ENCODE results near the gene THADA.

- TF ChIP-seq CTCF (IDR thresholded peaks at IDR 0.05 in 8 of 11, conservative IDR thresholded peaks at IDR 0.05 in 3 of 11) (no peak), POLR2A (IDR thresholded peaks at IDR 0.05) (no peak)
These were observed 132.8 kb downstream of the THADA start for GRCh38 chr2:43462866-43463641.
